Liver (tissue), 9 donors: ENCODE results near the gene SEZ6L2. TPM values are rescaled to one million over a fixed set of nuclear protein-coding genes. Genes with fewer than 3 reads are reported as not detected.
A peak's percentile ranks its signal among the peaks of the same experiment; 100 is the strongest.

Source experiments
- DNase-seq: peaks from one replicate; pipeline ENCODE4 v3.0.0-alpha.2; 2017; ENCODE audit warnings: low spot score
- H3K27ac ChIP-seq, 2 donors: one replicate each; pipeline ENCODE4 v1.7.0; 2013; ENCODE audit warnings: inconsistent platforms in 2 of 2, low read length in 2 of 2, control low read depth in 1 of 2, low read depth in 1 of 2, mild to moderate bottlenecking in 1 of 2
- H3K27me3 ChIP-seq, 4 donors: one replicate each; pipeline versions ENCODE4 v1.6.1 to v1.7.0; 2013; ENCODE audit warnings: low read length in 3 of 4, inconsistent platforms in 1 of 4, mild to moderate bottlenecking in 1 of 4, moderate library complexity in 1 of 4; ENCODE audit not compliant: control insufficient read depth in 4 of 4, insufficient read depth in 4 of 4
- H3K36me3 ChIP-seq, 4 donors: one replicate each; pipeline versions ENCODE4 v1.6.1 to v1.7.0; 2013; ENCODE audit warnings: low read length in 3 of 4, mild to moderate bottlenecking in 3 of 4, low read depth in 1 of 4, moderate library complexity in 1 of 4; ENCODE audit not compliant: control insufficient read depth in 4 of 4, insufficient read depth in 3 of 4
- H3K4me1 ChIP-seq, 4 donors: one replicate each; pipeline versions ENCODE4 v1.6.1 to v1.7.0; 2013; ENCODE audit warnings: low read length in 3 of 4, mild to moderate bottlenecking in 3 of 4, moderate library complexity in 1 of 4; ENCODE audit not compliant: control insufficient read depth in 4 of 4, insufficient read depth in 4 of 4
- H3K4me3 ChIP-seq, 3 donors: one replicate each; pipeline versions ENCODE4 v1.6.1 to v1.7.0; 2013; ENCODE audit warnings: low read length in 3 of 3, control low read depth in 1 of 3, low read depth in 1 of 3, mild to moderate bottlenecking in 1 of 3
- H3K9ac ChIP-seq, 2 donors: one replicate each; pipeline ENCODE4 v1.7.0; 2013; ENCODE audit warnings: low read length in 2 of 2, mild to moderate bottlenecking in 2 of 2, moderate library complexity in 2 of 2, control low read depth in 1 of 2, low read depth in 1 of 2
- H3K9me3 ChIP-seq, 4 donors: one replicate each; pipeline versions ENCODE4 v1.6.1 to v1.7.0; 2013; ENCODE audit warnings: low read length in 3 of 4; ENCODE audit not compliant: control insufficient read depth in 4 of 4
- ATF3 ChIP-seq: IDR thresholded peaks from 2 replicates; pipeline ENCODE4 v1.6.1; 2016; ENCODE audit warnings: antibody characterized with exemption
- CTCF ChIP-seq: fragments of 150-350 bp; IDR thresholded peaks from 2 replicates; pipeline ENCODE4 v1.5.1; 2017; ENCODE audit warnings: improper control_type of control experiment, low read depth, low read length; ENCODE audit not compliant: missing input control
- EGR1 ChIP-seq, 2 donors: IDR thresholded peaks; 2 replicates each; pipeline ENCODE4 v1.6.1; 2016 to 2018; ENCODE audit warnings: antibody characterized with exemption in 2 of 2, low read depth in 2 of 2
- FOXA1 ChIP-seq: IDR thresholded peaks from 2 replicates; pipeline ENCODE4 v1.6.1; 2016; ENCODE audit warnings: antibody characterized with exemption
- FOXA2 ChIP-seq: IDR thresholded peaks from 2 replicates; pipeline ENCODE4 v1.6.1; 2016; ENCODE audit warnings: antibody characterized with exemption
- GABPA ChIP-seq, 2 donors: IDR thresholded peaks in 1 of 2; conservative IDR thresholded peaks in 1 of 2; 2 replicates each; pipeline ENCODE4 v1.6.1; 2016; ENCODE audit warnings: antibody characterized with exemption in 2 of 2, mild to moderate bottlenecking in 1 of 2, moderate library complexity in 1 of 2
- HNF4A ChIP-seq, 2 donors: conservative IDR thresholded peaks; 2 replicates each; pipeline ENCODE4 v1.6.1; 2016; ENCODE audit warnings: antibody characterized with exemption in 2 of 2, mild to moderate bottlenecking in 2 of 2
- HNF4G ChIP-seq: IDR thresholded peaks from 2 replicates; pipeline ENCODE4 v1.6.1; 2016; ENCODE audit warnings: antibody characterized with exemption
- JUND ChIP-seq, 2 donors: IDR thresholded peaks; 2 replicates each; pipeline ENCODE4 v1.6.1; 2016; ENCODE audit warnings: antibody characterized with exemption in 2 of 2
- NR2F2 ChIP-seq: IDR thresholded peaks from 2 replicates; pipeline ENCODE4 v1.6.1; 2016; ENCODE audit warnings: antibody characterized with exemption
- RAD21 ChIP-seq, 2 donors: IDR thresholded peaks; 2 replicates each; pipeline ENCODE4 v1.6.1; 2016; ENCODE audit warnings: antibody characterized with exemption in 2 of 2, mild to moderate bottlenecking in 2 of 2
- RXRA ChIP-seq, 2 donors: IDR thresholded peaks; 2 replicates each; pipeline ENCODE4 v1.6.1; 2017 to 2018; ENCODE audit warnings: antibody characterized with exemption in 2 of 2, mild to moderate bottlenecking in 1 of 2
- SP1 ChIP-seq: IDR thresholded peaks from 2 replicates; pipeline ENCODE4 v1.6.1; 2018; ENCODE audit warnings: antibody characterized with exemption, mild to moderate bottlenecking
- TAF1 ChIP-seq: conservative IDR thresholded peaks from 2 replicates; pipeline ENCODE4 v1.6.1; 2016; ENCODE audit warnings: antibody characterized with exemption, mild to moderate bottlenecking
- YY1 ChIP-seq: IDR thresholded peaks from 2 replicates; pipeline ENCODE4 v1.6.1; 2016; ENCODE audit warnings: antibody characterized with exemption, mild to moderate bottlenecking
- ZBTB33 ChIP-seq: IDR thresholded peaks from 2 replicates; pipeline ENCODE4 v1.6.1; 2016; ENCODE audit warnings: antibody characterized with exemption
- WGBS: extraction: QIAGEN DNeasy Blood & Tissue Kit; methylation state at CpG from one replicate; pipeline ENCODE4 v1.1.7; 2013; 5-methylcytosine and 5-hydroxymethylcytosine counted together
- polyA plus RNA-seq, 2 donors: library from polyadenylated mRNA; stranded (reverse) in 1 of 2; unstranded in 1 of 2; fragments of 200-250 nt in 1 of 2; fragments of >200 nt in 1 of 2; fragmentation: Nextera tagmentation in 1 of 2; extraction: Ambion mirVana in 1 of 2; gene quantifications; one replicate each; pipeline versions ENCODE4 v1.2.1 to v1.2.3, GENCODE V29; 2013 to 2015
- total RNA-seq, 2 donors: library from RNA; depleted of rRNA; stranded (reverse); fragments of >200 nt; gene quantifications; one replicate each; pipeline ENCODE4 v1.2.3, GENCODE V29; 2014
- TF ChIP-seq, protein P1 (sequence below): IDR thresholded peaks from 2 replicates; pipeline ENCODE4 v1.6.1; 2016; ENCODE audit warnings: antibody characterized with exemption
- TF ChIP-seq, protein P2 (sequence below): IDR thresholded peaks from 2 replicates; pipeline ENCODE4 v1.6.1; 2016; ENCODE audit warnings: antibody characterized with exemption, mild to moderate bottlenecking
- donor health status: healthy.
- donor health status: healthy.
- donor health status: healthy.
- donor health status: healthy.
- donor health status: healthy.

The SEZ6L2 gene
- total and polyA plus RNA-seq, 4 donors = 0.24 to 0.37 (median 0.30) TPM

GRCh38 chr16:29863669-29863984, 35.7 kb downstream of the SEZ6L2 start:
- no peak overlapping the region for H3K4me3 ChIP-seq
- H3K9ac ChIP-seq = no peak overlapping the region
- no peaks in the 10 kb centered on the region for H3K9me3 ChIP-seq
- no peak for TF ChIP-seq EGR1 (IDR thresholded peaks at IDR 0.05; ENCODE audit: low read depth in 2 of 2)
- no peak for TF ChIP-seq TAF1
- TF ChIP-seq ZBTB33 = no peak
- TF ChIP-seq, protein P1, sequence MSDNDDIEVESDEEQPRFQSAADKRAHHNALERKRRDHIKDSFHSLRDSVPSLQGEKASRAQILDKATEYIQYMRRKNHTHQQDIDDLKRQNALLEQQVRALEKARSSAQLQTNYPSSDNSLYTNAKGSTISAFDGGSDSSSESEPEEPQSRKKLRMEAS = no peak
- no peak for TF ChIP-seq HNF4A (conservative IDR thresholded peaks at IDR 0.05)
- TF ChIP-seq FOXA1 = no peak
- peak in 1 of 2 donors; percentile 8 for TF ChIP-seq JUND (IDR thresholded peaks at IDR 0.05)
- no peak for TF ChIP-seq ATF3
- peak overlapping the region in 1 of 2 donors; percentile 88 for H3K27ac ChIP-seq
- DNase-seq = no peak
- H3K4me1 ChIP-seq = peaks cover 7 to 30% (median 20%) of the 10 kb centered on the region in 4 donors
- no peaks in the 10 kb centered on the region for H3K27me3 ChIP-seq
- peaks cover 0 to 17% (median 7%) of the 10 kb centered on the region in 4 donors for H3K36me3 ChIP-seq
- WGBS = 33% methylated on average over 16 of the region's 16 CpGs

DNA sequence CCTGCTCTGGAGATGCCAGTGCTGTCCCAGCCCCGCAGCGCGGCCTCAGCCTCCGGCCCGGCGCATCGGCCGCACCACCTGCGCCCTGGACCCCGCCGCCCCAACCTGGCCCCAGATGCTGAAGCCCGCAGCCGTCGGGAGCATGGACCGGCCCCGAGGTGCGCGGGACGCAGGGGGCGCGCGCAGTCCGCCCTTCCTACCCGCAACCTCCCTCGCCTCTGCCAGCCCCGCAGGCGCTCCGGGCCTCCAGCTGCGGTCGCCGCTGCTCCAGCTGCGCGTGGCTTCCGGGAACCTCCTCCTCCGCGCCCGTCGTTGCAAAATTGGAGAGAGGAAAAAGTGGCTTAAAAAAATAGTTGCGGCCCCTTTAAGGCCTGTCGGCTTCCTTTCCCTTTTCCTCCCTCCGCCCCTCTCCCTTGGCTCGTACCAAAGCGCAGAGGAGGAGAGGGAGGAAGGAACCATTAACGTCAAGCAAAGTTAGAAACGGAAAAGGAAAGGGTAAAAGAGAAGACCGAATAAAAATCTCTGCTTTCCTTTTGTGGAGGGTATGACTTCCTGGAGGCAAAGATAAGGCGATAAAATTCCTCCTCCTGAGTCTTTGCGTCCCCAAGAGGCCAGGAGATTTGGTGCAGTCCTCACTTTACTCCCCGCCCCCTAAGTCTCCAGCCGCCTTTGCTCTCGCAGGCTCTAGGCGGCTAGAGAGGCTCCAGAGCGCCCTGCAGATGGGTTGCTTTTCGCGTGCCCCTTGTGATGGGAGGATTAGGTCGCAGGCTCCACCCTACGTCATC, 36.3 kb downstream of the SEZ6L2 start, which contains the start of gene CDIPT:
Gene CDIPT (minus strand): TSS at position 343 of the 785 bp plus-strand sequence. CDS start 369 bp downstream, outside the sequence.
- peaks cover 0 to 19% (median 8%) of the 10 kb centered on the region in 4 donors for H3K36me3 ChIP-seq
- peak; percentile 88 for DNase-seq

More for the DNA sequence above, 36.3 kb downstream of the SEZ6L2 start, which contains the start of gene CDIPT:
- Histone ChIP-seq H3K27ac (peak within 1 kb of the TSS; percentile 88 to 95), H3K9ac (peak within 1 kb of the TSS; percentile 56 to 97), H3K4me1 (peaks cover 7 to 36% (median 22%) of the 10 kb centered on the region in 4 donors), H3K9me3 (no peaks in the 10 kb centered on the region), H3K4me3 (peak within 1 kb of the TSS; percentile 87 to 98 (median 93)), H3K27me3 (no peaks in the 10 kb centered on the region)
- WGBS = under 1% methylated on average over 56 of the region's 57 CpGs
- TF ChIP-seq FOXA1 (peak; percentile 11), EGR1 (IDR thresholded peaks at IDR 0.05; ENCODE audit: low read depth in 2 of 2) (peak; percentile 45 to 77), SP1 (peak; percentile 90), CTCF (peak; percentile 38), HNF4G (no peak), TAF1 (peak; percentile 92), HNF4A (conservative IDR thresholded peaks at IDR 0.05) (peak; percentile 44 to 73), RAD21 (IDR thresholded peaks at IDR 0.05) (peak; percentile 57 to 68), ZBTB33 (peak; percentile 93), FOXA2 (no peak), GABPA (IDR thresholded peaks at IDR 0.05 in 1 of 2, conservative IDR thresholded peaks at IDR 0.05 in 1 of 2) (peak in 1 of 2 donors; percentile 79), JUND (IDR thresholded peaks at IDR 0.05) (peak in 1 of 2 donors; percentile 85), RXRA (IDR thresholded peaks at IDR 0.05) (peak; percentile 68 to 85), ATF3 (no peak), YY1 (peak; percentile 88), NR2F2 (peak; percentile 69)
- TF ChIP-seq, protein P1 = peak; percentile 97
- TF ChIP-seq, protein P2, sequence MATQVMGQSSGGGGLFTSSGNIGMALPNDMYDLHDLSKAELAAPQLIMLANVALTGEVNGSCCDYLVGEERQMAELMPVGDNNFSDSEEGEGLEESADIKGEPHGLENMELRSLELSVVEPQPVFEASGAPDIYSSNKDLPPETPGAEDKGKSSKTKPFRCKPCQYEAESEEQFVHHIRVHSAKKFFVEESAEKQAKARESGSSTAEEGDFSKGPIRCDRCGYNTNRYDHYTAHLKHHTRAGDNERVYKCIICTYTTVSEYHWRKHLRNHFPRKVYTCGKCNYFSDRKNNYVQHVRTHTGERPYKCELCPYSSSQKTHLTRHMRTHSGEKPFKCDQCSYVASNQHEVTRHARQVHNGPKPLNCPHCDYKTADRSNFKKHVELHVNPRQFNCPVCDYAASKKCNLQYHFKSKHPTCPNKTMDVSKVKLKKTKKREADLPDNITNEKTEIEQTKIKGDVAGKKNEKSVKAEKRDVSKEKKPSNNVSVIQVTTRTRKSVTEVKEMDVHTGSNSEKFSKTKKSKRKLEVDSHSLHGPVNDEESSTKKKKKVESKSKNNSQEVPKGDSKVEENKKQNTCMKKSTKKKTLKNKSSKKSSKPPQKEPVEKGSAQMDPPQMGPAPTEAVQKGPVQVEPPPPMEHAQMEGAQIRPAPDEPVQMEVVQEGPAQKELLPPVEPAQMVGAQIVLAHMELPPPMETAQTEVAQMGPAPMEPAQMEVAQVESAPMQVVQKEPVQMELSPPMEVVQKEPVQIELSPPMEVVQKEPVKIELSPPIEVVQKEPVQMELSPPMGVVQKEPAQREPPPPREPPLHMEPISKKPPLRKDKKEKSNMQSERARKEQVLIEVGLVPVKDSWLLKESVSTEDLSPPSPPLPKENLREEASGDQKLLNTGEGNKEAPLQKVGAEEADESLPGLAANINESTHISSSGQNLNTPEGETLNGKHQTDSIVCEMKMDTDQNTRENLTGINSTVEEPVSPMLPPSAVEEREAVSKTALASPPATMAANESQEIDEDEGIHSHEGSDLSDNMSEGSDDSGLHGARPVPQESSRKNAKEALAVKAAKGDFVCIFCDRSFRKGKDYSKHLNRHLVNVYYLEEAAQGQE = peak; percentile 78
